Spleen (tissue), 7 donors: ENCODE results near the gene ZNF385B.

Experiments
- CTCF ChIP-seq, 11 experiments: fragments of 200-600 bp in 7 of 11; fragments of 450-650 bp in 4 of 11; sonication (generic) in 4 of 11; IDR thresholded peaks in 8 of 11; conservative IDR thresholded peaks in 3 of 11; 1 replicate in 7 of 11; 2 replicates in 4 of 11; pipeline versions ENCODE4 v1.4.0 to v1.8.0; 2016 to 2021; ENCODE audit warnings: antibody characterized with exemption in 11 of 11, inconsistent platforms in 4 of 11, mild to moderate bottlenecking in 1 of 11
- POLR2A ChIP-seq, 3 donors: fragments of 450-650 bp; IDR thresholded peaks; one replicate each; pipeline ENCODE4 v1.5.1; 2017; ENCODE audit warnings: antibody characterized with exemption in 3 of 3, mild to moderate bottlenecking in 1 of 3
- donor health status: DM: no; HTN: no; CAD: no; lungs with moderate emphysema.
- donor health status: DM: no; HTN: no; CAD: no.
- donor health status: DM: no; HTN: no; CAD: no.

GRCh38 chr2:179677746-179678505 is 183.5 kb downstream of the ZNF385B start:
- TF ChIP-seq CTCF (IDR thresholded peaks at IDR 0.05 in 8 of 11, conservative IDR thresholded peaks at IDR 0.05 in 3 of 11) (no peak), POLR2A (IDR thresholded peaks at IDR 0.05) (no peak)
